K562 (cell line): ENCODE measurements around the gene ARHGEF1. TPM values are rescaled to one million over a fixed set of nuclear protein-coding genes. Genes with fewer than 3 reads are reported as not detected.
A peak's percentile ranks its signal among the peaks of the same experiment; 100 is the strongest.

Experiments
- BRD4 ChIP-seq: fragments of 200-600 bp; sonication (generic); IDR thresholded peaks from 2 replicates; pipeline ENCODE4 v1.6.1; 2017; ENCODE audit warnings: inconsistent platforms
- CBX3 ChIP-seq, 2 experiments: IDR thresholded peaks; 1 replicate in 1 of 2; 2 replicates in 1 of 2; pipeline ENCODE4 v1.6.1; 2012; ENCODE audit warnings: inconsistent platforms in 2 of 2, low read length in 2 of 2, borderline replicate concordance in 1 of 2, control low read depth in 1 of 2
- ETV1 ChIP-seq: fragments of 450-650 bp; conservative IDR thresholded peaks from 2 replicates; pipeline ENCODE4 v1.6.1; 2016; ENCODE audit warnings: missing genetic modification characterization, control low read depth, low read depth, missing compliant biosample characterization
- GTF2E2 ChIP-seq: fragments of 200-800 bp; sonication (Bioruptor generic); IDR thresholded peaks from 2 replicates; pipeline ENCODE4 v1.6.1; 2016; ENCODE audit warnings: missing genetic modification characterization, missing compliant biosample characterization
- POLR2B ChIP-seq: fragments of 450-650 bp; IDR thresholded peaks from 2 replicates; pipeline ENCODE4 v1.6.1; 2018; ENCODE audit warnings: low read depth; ENCODE audit not compliant: partially characterized antibody
- PYGO2 ChIP-seq: fragments of 450-650 bp; IDR thresholded peaks from 2 replicates; pipeline ENCODE4 v1.6.1; 2016; ENCODE audit warnings: mild to moderate bottlenecking, missing genetic modification characterization, moderate library complexity, missing compliant biosample characterization
- SMAD1 ChIP-seq: fragments of 150-350 bp; IDR thresholded peaks from 2 replicates; pipeline ENCODE4 v1.6.1; 2014; ENCODE audit warnings: low read length, low read depth; ENCODE audit not compliant: partially characterized antibody
- SRF ChIP-seq, 2 experiments: fragments of 250-450, 450-650 bp in 1 of 2; sonication (Bioruptor Pico) in 1 of 2; sonication (generic) in 1 of 2; formaldehyde crosslinking; IDR thresholded peaks; 2 replicates each; pipeline versions ENCODE4 v1.5.0 to v1.5.1; 2020 to 2022; ENCODE audit warnings: mild to moderate bottlenecking in 1 of 2, missing genetic modification reagents in 1 of 2
- SUPT5H ChIP-seq: fragments of 450-650 bp; IDR thresholded peaks from 2 replicates; pipeline ENCODE4 v1.6.1; 2016
- TGIF2 ChIP-seq: sonication (generic); formaldehyde crosslinking; IDR thresholded peaks from 2 replicates; pipeline ENCODE4 v1.8.1; 2022; ENCODE audit warnings: mild to moderate bottlenecking, missing genetic modification reagents, moderate library complexity
- ZNF121 ChIP-seq: sonication (generic); formaldehyde crosslinking; conservative IDR thresholded peaks from 2 replicates; pipeline ENCODE4 v1.8.0; 2022; ENCODE audit warnings: missing genetic modification reagents
- ZNF224 ChIP-seq: sonication (generic); formaldehyde crosslinking; IDR thresholded peaks from 2 replicates; pipeline ENCODE4 v1.8.0; 2022; ENCODE audit warnings: mild to moderate bottlenecking, missing genetic modification reagents
- polyA plus RNA-seq, 8 experiments: library from polyadenylated mRNA; depleted of rRNA in 4 of 8; stranded (reverse) in 5 of 8; unstranded in 3 of 8; fragments of >200 nt; fragmentation: Nextera tagmentation in 2 of 8; fragmentation: Illumina TruSeq in 1 of 8; extraction: Ambion mirVana in 2 of 8; extraction: Trizol in 1 of 8; gene quantifications; 2 replicates each; pipeline versions ENCODE4 v1.2.1 to v1.2.3, GENCODE V29; 2011 to 2014; ENCODE audit warnings: inconsistent platforms in 1 of 8, missing spikeins in 1 of 8
- total RNA-seq, 7 experiments: library from RNA; depleted of rRNA in 6 of 7; stranded (reverse); fragments of >200 nt in 6 of 7; fragmentation: Illumina TruSeq in 2 of 7; extraction: Trizol in 2 of 7; gene quantifications; 2 replicates each; pipeline versions ENCODE4 v1.2.1 to v1.2.3, GENCODE V29; 2011 to 2021; ENCODE audit warnings: low replicate concordance in 1 of 7
- TF ChIP-seq, protein P1 (sequence below): fragments of 250-450 bp; sonication (Bioruptor Pico); IDR thresholded peaks from 2 replicates; pipeline ENCODE4 v1.4.0; 2020
- TF ChIP-seq, protein P2 (sequence below): fragments of 450-650 bp; IDR thresholded peaks from 2 replicates; pipeline ENCODE4 v1.6.1; 2017; ENCODE audit warnings: antibody characterized with exemption, mild to moderate bottlenecking

Gene ARHGEF1
- total and polyA plus RNA-seq, 9 of the 15 experiments (the other 6 are each of a cell fraction or from before 2014, with no cell fraction given): 1.9 to 149 (median 29.8) TPM

DNA sequence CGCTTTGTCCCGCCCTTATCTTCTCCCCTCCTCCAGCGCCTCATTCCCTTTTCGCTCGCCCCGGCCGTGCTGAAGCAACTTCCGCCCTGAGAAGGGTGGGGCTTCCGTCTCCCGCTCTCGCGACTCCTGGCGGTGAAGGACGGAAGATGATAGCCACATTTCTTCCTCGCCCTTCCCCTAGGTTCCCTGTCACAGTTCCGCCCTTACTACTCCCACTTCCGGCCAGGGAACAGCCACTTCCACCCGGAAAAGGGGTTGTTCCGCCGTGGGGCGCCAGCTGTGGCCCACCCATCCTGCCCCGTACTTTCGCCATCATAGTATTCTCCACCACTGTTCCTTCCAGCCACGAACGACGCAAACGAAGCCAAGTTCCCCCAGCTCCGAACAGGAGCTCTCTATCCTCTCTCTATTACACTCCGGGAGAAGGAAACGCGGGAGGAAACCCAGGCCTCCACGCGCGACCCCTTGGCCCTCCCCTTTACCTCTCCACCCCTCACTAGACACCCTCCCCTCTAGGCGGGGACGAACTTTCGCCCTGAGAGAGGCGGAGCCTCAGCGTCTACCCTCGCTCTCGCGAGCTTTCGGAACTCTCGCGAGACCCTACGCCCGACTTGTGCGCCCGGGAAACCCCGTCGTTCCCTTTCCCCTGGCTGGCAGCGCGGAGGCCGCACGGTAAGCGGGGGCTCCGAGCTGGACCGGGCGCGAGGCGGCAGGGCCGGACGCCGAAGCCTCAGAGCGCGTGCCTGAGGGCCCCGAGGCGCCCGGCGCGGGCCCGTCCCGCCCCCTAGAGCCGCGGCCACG, 23.2 kb upstream of the ARHGEF1 start, which contains the start of gene RPS19 (continued):
- TF ChIP-seq, protein P1, sequence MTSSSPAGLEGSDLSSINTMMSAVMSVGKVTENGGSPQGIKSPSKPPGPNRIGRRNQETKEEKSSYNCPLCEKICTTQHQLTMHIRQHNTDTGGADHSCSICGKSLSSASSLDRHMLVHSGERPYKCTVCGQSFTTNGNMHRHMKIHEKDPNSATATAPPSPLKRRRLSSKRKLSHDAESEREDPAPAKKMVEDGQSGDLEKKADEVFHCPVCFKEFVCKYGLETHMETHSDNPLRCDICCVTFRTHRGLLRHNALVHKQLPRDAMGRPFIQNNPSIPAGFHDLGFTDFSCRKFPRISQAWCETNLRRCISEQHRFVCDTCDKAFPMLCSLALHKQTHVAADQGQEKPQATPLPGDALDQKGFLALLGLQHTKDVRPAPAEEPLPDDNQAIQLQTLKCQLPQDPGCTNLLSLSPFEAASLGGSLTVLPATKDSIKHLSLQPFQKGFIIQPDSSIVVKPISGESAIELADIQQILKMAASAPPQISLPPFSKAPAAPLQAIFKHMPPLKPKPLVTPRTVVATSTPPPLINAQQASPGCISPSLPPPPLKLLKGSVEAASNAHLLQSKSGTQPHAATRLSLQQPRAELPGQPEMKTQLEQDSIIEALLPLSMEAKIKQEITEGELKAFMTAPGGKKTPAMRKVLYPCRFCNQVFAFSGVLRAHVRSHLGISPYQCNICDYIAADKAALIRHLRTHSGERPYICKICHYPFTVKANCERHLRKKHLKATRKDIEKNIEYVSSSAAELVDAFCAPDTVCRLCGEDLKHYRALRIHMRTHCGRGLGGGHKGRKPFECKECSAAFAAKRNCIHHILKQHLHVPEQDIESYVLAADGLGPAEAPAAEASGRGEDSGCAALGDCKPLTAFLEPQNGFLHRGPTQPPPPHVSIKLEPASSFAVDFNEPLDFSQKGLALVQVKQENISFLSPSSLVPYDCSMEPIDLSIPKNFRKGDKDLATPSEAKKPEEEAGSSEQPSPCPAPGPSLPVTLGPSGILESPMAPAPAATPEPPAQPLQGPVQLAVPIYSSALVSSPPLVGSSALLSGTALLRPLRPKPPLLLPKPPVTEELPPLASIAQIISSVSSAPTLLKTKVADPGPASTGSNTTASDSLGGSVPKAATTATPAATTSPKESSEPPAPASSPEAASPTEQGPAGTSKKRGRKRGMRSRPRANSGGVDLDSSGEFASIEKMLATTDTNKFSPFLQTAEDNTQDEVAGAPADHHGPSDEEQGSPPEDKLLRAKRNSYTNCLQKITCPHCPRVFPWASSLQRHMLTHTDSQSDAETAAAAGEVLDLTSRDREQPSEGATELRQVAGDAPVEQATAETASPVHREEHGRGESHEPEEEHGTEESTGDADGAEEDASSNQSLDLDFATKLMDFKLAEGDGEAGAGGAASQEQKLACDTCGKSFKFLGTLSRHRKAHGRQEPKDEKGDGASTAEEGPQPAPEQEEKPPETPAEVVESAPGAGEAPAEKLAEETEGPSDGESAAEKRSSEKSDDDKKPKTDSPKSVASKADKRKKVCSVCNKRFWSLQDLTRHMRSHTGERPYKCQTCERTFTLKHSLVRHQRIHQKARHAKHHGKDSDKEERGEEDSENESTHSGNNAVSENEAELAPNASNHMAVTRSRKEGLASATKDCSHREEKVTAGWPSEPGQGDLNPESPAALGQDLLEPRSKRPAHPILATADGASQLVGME (CRISPR knock-in tag): no peak
- TF ChIP-seq TGIF2 (CRISPR knock-in tag) (no peak; the same call in 1 of the 2 replicates), SMAD1 (peak; percentile 80), GTF2E2 (peak; percentile 95), CBX3 (IDR thresholded peaks at IDR 0.05; ENCODE audit: borderline replicate concordance in 1 of 2, low read length in 2 of 2) (peak in 1 of 2 experiments; percentile 64; a peak in 2 of 3 replicates), ZNF121 (CRISPR knock-in tag) (no peak), BRD4 (0 out of 2 replicates have a peak, but pooled peaks have one; percentile 27), ETV1 (tag) (peak; percentile 96), SRF (CRISPR knock-in tag; IDR thresholded peaks at IDR 0.05) (peak in 1 of 2 experiments; percentile 80; a peak in 2 of 4 replicates), POLR2B (peak; percentile 91), ZNF224 (CRISPR knock-in tag) (no peak), SUPT5H (peak; percentile 94), PYGO2 (tag) (no peak)
- TF ChIP-seq, protein P2, sequence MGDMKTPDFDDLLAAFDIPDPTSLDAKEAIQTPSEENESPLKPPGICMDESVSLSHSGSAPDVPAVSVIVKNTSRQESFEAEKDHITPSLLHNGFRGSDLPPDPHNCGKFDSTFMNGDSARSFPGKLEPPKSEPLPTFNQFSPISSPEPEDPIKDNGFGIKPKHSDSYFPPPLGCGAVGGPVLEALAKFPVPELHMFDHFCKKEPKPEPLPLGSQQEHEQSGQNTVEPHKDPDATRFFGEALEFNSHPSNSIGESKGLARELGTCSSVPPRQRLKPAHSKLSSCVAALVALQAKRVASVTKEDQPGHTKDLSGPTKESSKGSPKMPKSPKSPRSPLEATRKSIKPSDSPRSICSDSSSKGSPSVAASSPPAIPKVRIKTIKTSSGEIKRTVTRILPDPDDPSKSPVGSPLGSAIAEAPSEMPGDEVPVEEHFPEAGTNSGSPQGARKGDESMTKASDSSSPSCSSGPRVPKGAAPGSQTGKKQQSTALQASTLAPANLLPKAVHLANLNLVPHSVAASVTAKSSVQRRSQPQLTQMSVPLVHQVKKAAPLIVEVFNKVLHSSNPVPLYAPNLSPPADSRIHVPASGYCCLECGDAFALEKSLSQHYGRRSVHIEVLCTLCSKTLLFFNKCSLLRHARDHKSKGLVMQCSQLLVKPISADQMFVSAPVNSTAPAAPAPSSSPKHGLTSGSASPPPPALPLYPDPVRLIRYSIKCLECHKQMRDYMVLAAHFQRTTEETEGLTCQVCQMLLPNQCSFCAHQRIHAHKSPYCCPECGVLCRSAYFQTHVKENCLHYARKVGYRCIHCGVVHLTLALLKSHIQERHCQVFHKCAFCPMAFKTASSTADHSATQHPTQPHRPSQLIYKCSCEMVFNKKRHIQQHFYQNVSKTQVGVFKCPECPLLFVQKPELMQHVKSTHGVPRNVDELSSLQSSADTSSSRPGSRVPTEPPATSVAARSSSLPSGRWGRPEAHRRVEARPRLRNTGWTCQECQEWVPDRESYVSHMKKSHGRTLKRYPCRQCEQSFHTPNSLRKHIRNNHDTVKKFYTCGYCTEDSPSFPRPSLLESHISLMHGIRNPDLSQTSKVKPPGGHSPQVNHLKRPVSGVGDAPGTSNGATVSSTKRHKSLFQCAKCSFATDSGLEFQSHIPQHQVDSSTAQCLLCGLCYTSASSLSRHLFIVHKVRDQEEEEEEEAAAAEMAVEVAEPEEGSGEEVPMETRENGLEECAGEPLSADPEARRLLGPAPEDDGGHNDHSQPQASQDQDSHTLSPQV: peak; percentile 70; the same call in 1 of the 2 replicates
